Ovary (tissue), 3 donors: ENCODE measurements around the gene ERG28.

ENCODE experiments used
- CTCF ChIP-seq, 3 donors: fragments of 450-650 bp in 2 of 3; fragments of 200-600 bp in 1 of 3; IDR thresholded peaks; one replicate each; pipeline versions ENCODE4 v1.5.1 to v1.8.0; 2016 to 2022; ENCODE audit warnings: antibody characterized with exemption in 3 of 3, mild to moderate bottlenecking in 1 of 3
- EP300 ChIP-seq: sonication (generic); formaldehyde crosslinking; IDR thresholded peaks from one replicate; pipeline ENCODE4 v1.6.1; 2017; ENCODE audit warnings: antibody characterized with exemption
- POLR2A ChIP-seq: fragments of 450-650 bp; IDR thresholded peaks from one replicate; pipeline ENCODE4 v1.6.1; 2017; ENCODE audit warnings: antibody characterized with exemption, mild to moderate bottlenecking, moderate library complexity
- donor health status: DM: no; HTN: no; CAD: no.

- TF ChIP-seq CTCF (IDR thresholded peaks at IDR 0.05), result no peak
- TF ChIP-seq POLR2A, result no peak
- no peak for TF ChIP-seq EP300
Measured at GRCh38 chr14:75657331-75657730, 3.3 kb downstream of the ERG28 start.
